Endothelial cell of umbilical vein (primary cell): ENCODE measurements around the gene ARID3B. TPM values are rescaled to one million over a fixed set of nuclear protein-coding genes. Genes with fewer than 3 reads are reported as not detected.

Experiments used
- BruUV-seq: library from RNA; stranded (reverse); fragments of 400-500 nt; replicated peaks from 2 replicates; lab custom pipeline; 2021; lab: Mats Ljungman, UMichigan
- CTCF ChIA-PET: fragments of 300-600, 350-600 bp; sonication (Branson Sonifier 250); formaldehyde crosslinking; loops from one replicate; lab custom pipeline; 2021; ENCODE audit warnings: antibody characterized with exemption, inconsistent platforms; lab: Charles Lee
- POLR2A ChIA-PET: fragments of 300-600, 350-600 bp; sonication (Branson Sonifier 250); formaldehyde crosslinking; loops from one replicate; lab custom pipeline; 2021; ENCODE audit warnings: antibody characterized with exemption, inconsistent platforms; lab: Charles Lee
- DNase-seq: peaks from one replicate; pipeline ENCODE4 v3.0.0-alpha.2; 2011; ENCODE audit warnings: low read depth, low spot score
- FAIRE-seq: peaks from 2 replicates; lab custom pipeline; 2011; peaks lifted over from hg19 to GRCh38; lab: Jason Lieb, UNC
- H2AFZ ChIP-seq: 2 replicates; pipeline ENCODE4 v1.6.0; 2012; ENCODE audit warnings: low read depth, low read length, control low read depth, inconsistent platforms
- H3K27ac ChIP-seq: 2 replicates; pipeline ENCODE4 v1.5.1; 2011; ENCODE audit warnings: low read depth, mild to moderate bottlenecking, control low read depth, low read length, moderate library complexity; ENCODE audit not compliant: insufficient read depth
- H3K27me3 ChIP-seq, 2 experiments: 2 replicates each; pipeline versions ENCODE4 v1.6.0 to v1.6.1; 2011; ENCODE audit warnings: low read length in 2 of 2, mixed read lengths in 1 of 2; ENCODE audit not compliant: control insufficient read depth in 2 of 2, insufficient read depth in 2 of 2
- H3K36me3 ChIP-seq, 2 experiments: 2 replicates in 1 of 2; 3 replicates in 1 of 2; pipeline ENCODE4 v1.5.1; 2011; ENCODE audit warnings: low read length in 2 of 2, mild to moderate bottlenecking in 1 of 2, moderate library complexity in 1 of 2; ENCODE audit not compliant: control insufficient read depth in 2 of 2, insufficient read depth in 2 of 2; ENCODE audit errors: extremely low read depth in 1 of 2
- H3K4me1 ChIP-seq: 3 replicates; pipeline ENCODE4 v1.5.1; 2011; ENCODE audit warnings: mild to moderate bottlenecking, low read length; ENCODE audit not compliant: control insufficient read depth, insufficient read depth; ENCODE audit errors: extremely low read depth
- H3K4me2 ChIP-seq: 2 replicates; pipeline ENCODE4 v1.6.1; 2011; ENCODE audit warnings: low read length, control low read depth, mixed read lengths; ENCODE audit not compliant: insufficient read depth
- H3K4me3 ChIP-seq, 3 experiments: fragments of 200-600 bp in 1 of 3; sonication (generic), shearing (Covaris generic) in 1 of 3; replicated peaks in 1 of 3; 2 replicates each; pipeline ENCODE4 v1.5.1; 2011 to 2016; ENCODE audit warnings: control low read depth in 3 of 3, low read length in 3 of 3, mild to moderate bottlenecking in 2 of 3, inconsistent platforms in 1 of 3, low read depth in 1 of 3, moderate library complexity in 1 of 3; ENCODE audit not compliant: insufficient read depth in 1 of 3
- H3K79me2 ChIP-seq: 2 replicates; pipeline ENCODE4 v1.6.0; 2012; ENCODE audit warnings: low read length, inconsistent platforms; ENCODE audit not compliant: control insufficient read depth, insufficient read depth
- H3K9ac ChIP-seq: replicated peaks from 2 replicates; pipeline ENCODE3; 2011; ENCODE audit warnings: low read length, control low read depth; ENCODE audit not compliant: insufficient read depth; ENCODE audit errors: extremely low read depth
- H3K9me1 ChIP-seq: replicated peaks from 3 replicates; pipeline ENCODE4 v1.6.0; 2011; ENCODE audit warnings: mild to moderate bottlenecking, low read length; ENCODE audit not compliant: control insufficient read depth, insufficient read depth; ENCODE audit errors: extremely low read depth
- H3K9me3 ChIP-seq: replicated peaks from 2 replicates; pipeline ENCODE4 v1.5.1; 2012; ENCODE audit warnings: low read length, inconsistent platforms; ENCODE audit not compliant: control insufficient read depth, insufficient read depth
- H4K20me1 ChIP-seq: replicated peaks from 2 replicates; pipeline ENCODE3; 2011; ENCODE audit warnings: mild to moderate bottlenecking, low read length; ENCODE audit not compliant: control insufficient read depth, insufficient read depth; ENCODE audit errors: extremely low read depth
- CTCF ChIP-seq, 2 donors: IDR thresholded peaks; 1 replicate in 1 of 2; 2 replicates in 1 of 2; pipeline ENCODE4 v1.5.1; 2011; ENCODE audit warnings: low read length in 2 of 2, mild to moderate bottlenecking in 2 of 2, moderate library complexity in 2 of 2, control low read depth in 1 of 2, inconsistent platforms in 1 of 2, low read depth in 1 of 2; ENCODE audit not compliant: insufficient read depth in 1 of 2; ENCODE audit errors: extremely low read depth in 1 of 2
- EZH2 ChIP-seq: IDR thresholded peaks from 2 replicates; pipeline ENCODE4 v1.6.1; 2012; ENCODE audit warnings: borderline replicate concordance, low read depth, mild to moderate bottlenecking, moderate library complexity, low read length, inconsistent platforms; ENCODE audit not compliant: severe bottlenecking
- FOS ChIP-seq: IDR thresholded peaks from 2 replicates; pipeline ENCODE4 v1.6.1; 2011; ENCODE audit warnings: mild to moderate bottlenecking, low read length, moderate library complexity, borderline replicate concordance; ENCODE audit not compliant: insufficient read depth
- GATA2 ChIP-seq: IDR thresholded peaks from 2 replicates; pipeline ENCODE4 v1.7.0; 2011; ENCODE audit warnings: low read depth, mild to moderate bottlenecking, moderate library complexity, mixed read lengths, low read length; ENCODE audit not compliant: insufficient read length, insufficient read depth
- JUN ChIP-seq: IDR thresholded peaks from 2 replicates; pipeline ENCODE4 v1.6.1; 2011; ENCODE audit warnings: borderline replicate concordance, low read depth; ENCODE audit not compliant: insufficient read length, insufficient read depth
- MAX ChIP-seq: IDR thresholded peaks from 2 replicates; pipeline ENCODE4 v1.6.1; 2011; ENCODE audit not compliant: insufficient read depth, insufficient read length
- MYC ChIP-seq: IDR thresholded peaks from one replicate; pipeline ENCODE4 v1.6.1; 2011; ENCODE audit warnings: mild to moderate bottlenecking, low read depth, low read length
- POLR2A ChIP-seq: IDR thresholded peaks from 2 replicates; pipeline ENCODE4 v1.6.1; 2012; ENCODE audit warnings: low read depth, mild to moderate bottlenecking, control low read depth, low read length
- POLR2AphosphoS5 ChIP-seq: IDR thresholded peaks from 2 replicates; pipeline ENCODE4 v1.6.1; 2012; ENCODE audit warnings: low read depth, mild to moderate bottlenecking, control low read depth, low read length, moderate library complexity; ENCODE audit not compliant: insufficient read depth
- dilution Hi-C: fragments of 300-500 bp; cut with MboI; formaldehyde crosslinking; loops from one replicate; pipeline ENCODE4 v1.15.0; 2019; ENCODE audit warnings: low sequenced_read_pairs; ENCODE audit not compliant: extremely low pct_ligation_motif_present
- intact Hi-C: fragments of 100-400 bp; cut with micrococcal nuclease; formaldehyde crosslinking; loops from one replicate; pipeline ENCODE4 v1.10.0; 2022
- polyA plus RNA-seq, 4 experiments: library from polyadenylated mRNA; depleted of rRNA in 3 of 4; stranded (reverse) in 3 of 4; unstranded in 1 of 4; fragments of >200 nt; gene quantifications; 2 replicates each; pipeline versions ENCODE4 v1.2.1 to v1.2.3, GENCODE V29; 2011 to 2012; ENCODE audit warnings: missing spikeins in 1 of 4
- total RNA-seq: library from RNA; stranded (reverse); gene quantifications from 2 replicates; pipeline ENCODE4 v1.2.3, GENCODE V29; 2021

Gene ARID3B
- total and polyA plus RNA-seq, 2 donors (not counting 3 experiments of a cell fraction or from before 2014, with no cell fraction given), result 6.2 to 10.0 TPM

GRCh38 chr15:74604983-74605794 lies 64.2 kb downstream of the ARID3B start:
- no peaks in the 10 kb centered on the region for H3K9me1 ChIP-seq
- no peaks in the 10 kb centered on the region for H3K36me3 ChIP-seq
- no peak for DNase-seq
- H2AFZ ChIP-seq, result no peak overlapping the region
- H4K20me1 ChIP-seq, result no peaks in the 10 kb centered on the region
- no peak overlapping the region for H3K27ac ChIP-seq
- intact Hi-C loops (no loop called here), dilution Hi-C loops (no loop called here)
- TF ChIP-seq JUN (no peak), CTCF (IDR thresholded peaks at IDR 0.05; ENCODE audit: extremely low read depth in 1 of 2, insufficient read depth in 1 of 2, low read depth in 1 of 2, low read length in 2 of 2) (no peak), MYC (no peak), FOS (no peak), POLR2A (no peak), EZH2 (no peak), GATA2 (no peak), POLR2AphosphoS5 (no peak), MAX (no peak)
- no peaks in the 10 kb centered on the region for H3K9me3 ChIP-seq
- no peak overlapping the region for H3K9ac ChIP-seq
- no peak overlapping the region for H3K4me2 ChIP-seq
- BruUV-seq, result no TSS peak
- no peaks in the 10 kb centered on the region for H3K4me1 ChIP-seq
- no peak for FAIRE-seq
- H3K79me2 ChIP-seq, result no peaks in the 10 kb centered on the region
- ChIA-PET POLR2A (no interaction called here), CTCF (no interaction called here)
- no peaks in the 10 kb centered on the region for H3K27me3 ChIP-seq
- H3K4me3 ChIP-seq, result no peak overlapping the region
